SIG-M5 (cell line): Measurements from ENCODE around the gene BMPR1B.

Experiments used
- DNase-seq: peaks from one replicate; lab custom pipeline; 2025; lab: John Stamatoyannopoulos, UW

BMPR1B gene

GRCh38 chr4:94960708-94961107 lies 203.0 kb downstream of the BMPR1B start:
- DNase-seq: no peak

- DNase-seq: no peak
Measured at GRCh38 chr4:94961420-94961819, 203.7 kb downstream of the BMPR1B start.

- DNase-seq: no peak
Measured at GRCh38 chr4:94962484-94962883, 204.7 kb downstream of the BMPR1B start.

- DNase-seq: no peak
Measured at GRCh38 chr4:94965852-94966251, 208.1 kb downstream of the BMPR1B start.

GRCh38 chr4:94968493-94968892 lies 210.7 kb downstream of the BMPR1B start:
- no peak for DNase-seq

DNA sequence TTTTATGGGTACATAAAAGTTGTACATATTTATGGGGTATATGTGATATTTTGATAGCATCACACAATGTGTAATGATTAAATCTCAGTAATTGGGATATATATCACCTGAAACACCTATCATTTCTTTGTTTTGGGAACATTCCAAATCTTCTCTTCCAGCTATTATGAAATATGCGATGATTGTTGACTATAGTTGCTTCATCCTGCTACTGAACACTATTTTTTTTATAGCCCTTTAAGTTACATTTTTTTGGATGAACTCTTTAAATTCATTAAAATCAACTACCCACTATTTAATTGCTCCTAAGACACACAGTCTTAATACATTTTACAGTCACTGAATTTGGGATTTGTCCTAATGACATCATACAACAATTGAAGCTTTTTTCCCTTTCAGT lies 212.9 kb downstream of the BMPR1B start:
- no peak for DNase-seq

- no peak for DNase-seq
Measured at GRCh38 chr4:94974773-94975172, 217.0 kb downstream of the BMPR1B start.

DNA sequence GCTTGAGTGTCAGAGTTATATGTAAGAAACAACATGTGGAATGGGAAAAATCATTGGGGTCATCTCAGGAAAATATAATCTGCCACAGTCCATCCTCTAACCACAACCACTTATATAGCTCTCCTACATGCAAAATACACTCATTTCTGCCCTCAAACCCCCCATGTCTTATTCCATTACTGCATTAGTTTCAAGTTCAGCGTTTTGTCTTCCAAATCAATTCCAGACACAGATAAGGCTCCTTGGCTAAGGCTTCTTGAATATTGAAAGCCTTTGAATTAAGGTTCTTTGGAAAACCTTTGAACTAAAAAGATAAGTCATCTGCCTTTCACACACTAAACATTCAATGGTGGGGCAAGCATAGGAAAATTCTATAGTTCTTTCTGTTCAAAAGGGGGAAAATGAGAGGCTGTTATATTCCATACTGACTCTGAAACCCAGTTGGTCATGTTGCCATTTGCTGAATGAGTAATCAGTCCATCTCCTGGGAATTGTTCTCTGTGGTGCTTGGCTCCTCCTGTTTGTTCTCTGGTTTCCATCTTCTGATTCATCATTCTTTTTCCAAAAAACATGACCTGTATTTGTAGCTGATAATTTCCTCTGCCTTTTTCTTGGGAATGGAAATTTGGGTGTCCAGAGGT lies 218.7 kb downstream of the BMPR1B start:
- DNase-seq: no peak

GRCh38 chr4:94978904-94979303 lies 221.1 kb downstream of the BMPR1B start:
- no peak for DNase-seq

GRCh38 chr4:94979621-94980020 lies 221.9 kb downstream of the BMPR1B start:
- DNase-seq: no peak

DNA sequence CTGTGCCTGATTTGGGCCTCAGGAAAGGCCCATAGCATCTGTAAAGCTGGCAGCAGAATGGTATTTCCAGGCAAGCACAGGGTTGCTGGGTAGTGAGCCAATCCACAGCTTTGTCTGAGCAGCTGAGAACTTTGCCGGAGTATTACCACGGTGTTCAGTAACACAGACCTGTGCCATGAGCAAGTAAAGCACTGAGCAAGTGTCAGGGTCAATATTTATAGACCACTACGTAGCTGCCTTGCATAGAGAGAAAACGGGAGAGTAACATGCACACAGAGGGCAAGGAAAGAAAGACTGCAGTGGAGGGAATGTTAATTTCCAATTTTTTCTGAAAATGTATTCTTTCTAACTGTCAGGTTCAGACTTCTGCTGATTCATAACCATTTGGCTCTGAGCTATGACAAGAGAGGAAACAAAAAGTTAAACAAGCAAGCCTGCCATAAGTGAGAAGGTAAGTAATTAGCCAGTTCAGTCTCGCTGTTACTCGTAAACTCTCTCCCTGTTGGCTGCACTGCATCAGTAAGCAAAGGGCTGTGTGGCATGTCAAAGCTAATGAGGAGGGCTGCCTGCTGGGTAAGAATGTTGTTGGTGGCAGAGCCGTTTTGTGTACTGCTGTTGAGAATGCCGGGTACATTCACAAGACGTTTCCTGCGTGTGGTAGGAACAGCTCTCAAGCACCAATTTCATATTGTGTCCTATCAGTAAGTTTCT lies 238.1 kb downstream of the BMPR1B start:
- DNase-seq: no peak

DNA sequence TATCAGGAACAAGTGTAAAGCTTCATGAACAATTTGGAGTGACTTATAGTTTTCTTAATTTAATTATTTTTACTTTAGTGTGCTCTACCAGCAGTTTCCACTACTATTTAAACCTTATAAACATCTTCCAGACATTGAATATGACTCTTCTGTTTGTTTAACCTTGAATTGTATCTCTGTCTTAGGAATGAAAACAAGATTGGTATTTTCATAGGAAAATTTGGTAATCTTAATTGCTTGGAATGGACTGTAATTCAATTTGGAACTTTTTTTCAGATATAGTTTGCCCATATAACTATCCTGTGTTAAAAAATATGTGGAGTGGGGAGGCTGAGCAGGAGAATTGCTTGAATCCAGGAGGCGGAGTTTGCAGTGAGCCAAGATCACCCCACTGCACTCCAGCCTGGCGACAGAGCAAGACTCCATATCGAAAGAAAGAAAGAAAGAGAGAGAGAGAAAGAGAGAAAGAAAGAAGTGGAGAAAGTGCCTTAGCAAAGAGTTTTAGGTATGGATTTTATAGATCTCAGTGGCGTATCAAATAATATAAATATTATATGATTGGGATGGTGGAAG lies 242.4 kb downstream of the BMPR1B start:
- no peak for DNase-seq

GRCh38 chr4:95004912-95005311 lies 247.2 kb downstream of the BMPR1B start:
- DNase-seq: no peak

DNA sequence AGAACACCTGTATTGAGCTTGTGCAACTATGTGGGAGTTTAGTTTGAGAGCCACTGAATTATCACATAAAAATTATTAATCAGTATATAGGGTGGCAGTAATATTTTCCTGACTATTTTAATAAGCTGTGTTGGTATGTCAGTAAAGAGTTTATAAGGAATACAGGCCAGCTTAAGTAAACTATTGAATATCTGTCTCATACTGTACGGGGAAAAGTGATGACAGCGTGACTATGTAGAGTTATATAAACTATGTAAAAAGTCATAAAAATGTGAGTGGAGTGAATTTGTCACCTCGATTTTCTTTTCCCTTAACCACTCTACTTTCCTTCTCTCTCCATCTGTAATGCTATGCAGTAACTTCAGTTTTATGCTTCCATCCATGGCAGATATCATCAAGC lies 250.2 kb downstream of the BMPR1B start:
- no peak for DNase-seq

DNA sequence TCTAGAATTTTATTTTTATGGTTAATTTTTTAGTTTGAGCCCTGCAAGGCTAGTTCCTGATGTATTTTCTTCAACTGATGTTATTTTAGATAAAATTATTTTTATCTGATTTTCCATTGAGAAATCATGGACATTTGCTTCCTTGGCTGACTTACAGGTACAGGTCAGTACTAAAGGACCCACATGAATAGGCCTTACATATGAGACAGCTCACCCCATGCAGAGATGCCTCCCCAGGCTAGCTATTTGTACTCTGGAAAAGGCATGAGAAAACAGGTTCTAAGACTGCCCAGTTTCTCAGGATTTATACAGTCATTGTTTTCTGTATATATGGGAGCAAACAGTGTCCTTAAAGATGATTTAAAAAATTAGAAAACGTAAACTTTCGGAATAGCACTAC lies 255.5 kb downstream of the BMPR1B start:
- DNase-seq: no peak

GRCh38 chr4:95014068-95014467 lies 256.3 kb downstream of the BMPR1B start:
- no peak for DNase-seq

GRCh38 chr4:95017305-95018064 lies 259.7 kb downstream of the BMPR1B start:
- DNase-seq: no peak

DNA sequence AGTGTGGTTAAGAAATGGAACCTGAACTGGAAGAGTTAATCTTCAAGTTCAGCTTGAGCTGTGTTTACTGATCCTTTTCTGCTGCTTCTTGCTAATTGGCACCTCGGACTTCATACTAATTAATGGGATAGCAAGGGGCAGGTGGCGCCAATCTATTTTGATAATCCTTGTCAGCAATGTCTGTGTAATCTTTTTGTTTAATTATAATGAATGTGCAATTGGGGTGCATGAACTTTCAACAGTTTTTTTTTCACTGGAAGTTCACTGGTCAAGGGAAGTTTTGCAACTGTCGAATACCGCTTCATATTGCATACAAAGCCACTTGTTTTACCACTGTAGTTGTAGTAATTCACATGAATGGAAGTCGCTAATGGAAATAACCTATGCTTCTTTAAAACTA lies 261.0 kb downstream of the BMPR1B start:
- DNase-seq: no peak

- no peak for DNase-seq
Measured at GRCh38 chr4:95020521-95020920, 262.8 kb downstream of the BMPR1B start.

DNA sequence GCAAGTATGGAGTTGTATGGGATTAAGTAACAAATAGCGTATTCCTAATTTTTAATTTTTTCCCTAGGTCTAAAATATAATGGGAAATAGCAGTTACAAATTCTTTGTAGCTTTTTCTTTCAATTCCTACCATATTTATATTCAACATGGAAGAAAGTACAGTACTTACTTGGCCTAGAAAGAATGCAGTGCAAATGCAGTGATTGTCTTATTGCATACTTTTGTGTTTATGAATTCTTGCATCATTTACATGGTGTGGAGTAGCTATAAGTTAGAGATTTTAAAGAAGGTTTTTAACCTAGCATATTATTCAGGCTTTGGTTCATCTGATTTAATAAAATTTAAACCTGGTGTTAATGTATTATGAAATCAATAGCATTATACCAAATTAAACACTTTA lies 263.3 kb downstream of the BMPR1B start:
- no peak for DNase-seq

GRCh38 chr4:95023110-95023509 lies 265.4 kb downstream of the BMPR1B start:
- no peak for DNase-seq

DNA sequence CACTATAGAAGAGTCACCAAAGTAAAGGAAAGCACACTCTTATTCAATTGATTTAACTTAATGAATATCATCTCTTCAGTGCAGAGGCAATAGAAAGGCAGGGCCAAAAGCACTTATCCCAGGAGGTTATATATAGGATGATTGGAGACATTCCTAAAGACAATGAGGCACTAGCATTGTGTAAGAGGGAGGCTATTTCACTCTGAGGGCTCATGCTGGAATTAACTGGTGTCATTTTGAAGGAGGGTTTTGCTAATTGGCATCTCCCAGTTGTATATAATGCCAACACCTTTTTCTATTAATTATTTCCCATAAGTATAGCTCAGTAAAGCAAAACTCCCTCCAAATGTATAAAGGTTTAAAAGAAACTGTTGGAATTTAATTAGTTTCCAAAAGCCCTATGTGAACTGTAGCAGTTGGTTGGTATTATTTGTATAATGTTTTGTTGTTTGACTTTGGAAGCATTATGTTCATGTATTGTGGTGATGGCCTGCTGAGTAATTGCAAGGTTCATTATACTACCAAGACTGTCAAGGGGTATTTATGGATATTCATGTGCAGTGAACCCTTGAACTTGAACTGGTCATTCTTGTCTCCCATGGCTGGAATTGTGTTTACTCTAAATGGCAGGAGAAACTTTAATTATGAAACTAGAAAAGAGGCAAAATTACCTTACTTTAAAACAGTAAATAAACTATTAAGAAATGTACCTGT lies 270.3 kb downstream of the BMPR1B start:
- no peak for DNase-seq
